Cardiac septum (tissue), 1 donor: Measurements from ENCODE around the gene CYP2C19. TPM values are rescaled to one million over a fixed set of nuclear protein-coding genes. Genes with fewer than 3 reads are reported as not detected.
"Not testable (repeated sequence)": the region's sequence is repeated elsewhere in the genome, so short reads cannot be mapped to it uniquely, and the experiment has no call there.

Source experiments
- DNase-seq: peaks from one replicate; pipeline ENCODE4 v3.0.0-alpha.2; 2020; ENCODE audit warnings: low spot score
- intact Hi-C: fragments of 100-400 bp; cut with DNase I; formaldehyde crosslinking; loops from one replicate; pipeline ENCODE4 v1.14.0; 2022
- total RNA-seq: library from RNA; stranded (reverse); fragmentation: NEBNext Ultra II Directional; extraction: Animal tissue kit (Norgen Biotek cat#: 25700); gene quantifications from one replicate; pipeline ENCODE4 v1.2.1, GENCODE V29; 2021
- donor health status: DM: no; HTN: no; CAD: no.

The CYP2C19 gene
- total RNA-seq, 1 donor from 2014 or later = not detected

DNA sequence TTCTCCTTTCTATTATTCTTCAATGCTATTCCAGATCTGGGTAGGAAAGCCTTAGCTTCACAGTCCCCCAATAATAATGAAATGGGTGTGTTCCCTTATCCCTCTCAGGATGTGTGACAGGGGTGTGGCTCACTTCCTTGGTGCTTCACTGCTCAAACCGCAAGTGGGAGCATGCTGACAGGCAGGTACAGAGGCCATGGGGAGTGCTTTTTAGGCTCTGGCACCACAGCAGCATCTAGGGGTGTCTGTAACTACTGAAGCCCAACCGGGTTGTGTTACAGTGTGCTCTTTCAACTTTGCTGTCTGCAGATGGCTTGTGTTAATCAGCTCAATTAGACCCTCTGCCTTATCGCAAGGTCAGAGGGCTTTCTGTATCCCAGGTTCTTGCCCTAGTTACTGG is 96.6 kb downstream of the CYP2C19 start:
- intact Hi-C loops = no loop called here
- no peak for DNase-seq

DNA sequence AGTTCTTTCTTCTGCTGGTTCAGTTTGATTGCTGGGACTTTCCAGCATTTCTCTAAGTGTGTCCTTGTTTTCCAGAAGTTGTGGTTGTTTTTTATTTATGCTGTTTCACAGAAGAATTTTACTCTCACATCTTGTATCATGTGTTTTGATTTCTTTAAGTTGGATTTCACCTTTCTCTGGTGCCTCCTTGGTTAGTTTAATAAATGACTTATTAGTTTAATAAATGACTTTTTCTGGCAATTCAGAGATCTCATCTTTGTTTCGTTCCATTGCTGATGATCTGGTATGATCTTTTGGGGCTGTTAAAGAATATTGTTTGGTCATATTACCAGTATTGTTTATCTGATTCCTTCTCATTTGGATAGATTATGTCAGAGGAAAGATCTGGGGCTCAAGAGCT is 116.2 kb downstream of the CYP2C19 start:
- intact Hi-C loops = no loop called here
- DNase-seq = no peak

DNA sequence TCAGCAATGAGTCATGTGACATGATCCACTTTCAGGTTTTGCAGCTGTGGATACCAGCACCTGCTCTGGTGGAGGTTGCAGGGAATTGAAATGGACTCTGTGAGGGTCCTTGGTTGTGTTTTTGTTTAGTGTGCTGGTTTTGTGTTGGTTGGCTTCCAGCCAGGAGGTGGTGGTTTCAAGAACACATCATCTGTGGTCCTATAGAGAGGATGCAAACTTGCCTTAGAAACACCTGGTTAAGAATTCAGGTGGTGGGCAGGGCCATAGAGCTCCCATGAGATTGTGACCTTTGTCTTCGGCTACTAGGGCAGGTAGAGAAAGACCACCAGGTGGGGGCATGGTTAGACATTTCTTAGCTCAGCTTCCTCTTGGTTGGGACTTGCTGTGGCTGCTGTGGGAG is 116.7 kb downstream of the CYP2C19 start:
- intact Hi-C loops = no loop called here
- DNase-seq = no peak

DNA sequence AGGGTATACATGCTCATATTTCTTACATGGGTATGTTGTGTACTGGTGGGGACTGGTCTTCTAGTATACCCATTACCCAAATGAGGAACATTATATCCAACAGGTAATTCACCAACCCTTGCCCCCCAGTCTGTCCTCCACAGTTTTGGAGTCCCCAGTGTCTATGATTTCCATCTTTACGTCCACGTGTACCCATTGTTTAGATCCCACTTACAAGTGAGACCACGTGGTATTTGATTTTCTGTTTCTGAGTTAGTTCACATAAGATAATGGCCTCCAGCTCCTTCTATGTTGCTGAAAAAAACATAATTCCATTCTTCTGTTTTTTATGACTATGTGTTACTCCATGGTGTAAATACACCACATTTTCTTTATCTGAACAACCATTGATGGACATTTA is 126.6 kb downstream of the CYP2C19 start:
- intact Hi-C loops = no loop called here
- DNase-seq = no peak

DNA sequence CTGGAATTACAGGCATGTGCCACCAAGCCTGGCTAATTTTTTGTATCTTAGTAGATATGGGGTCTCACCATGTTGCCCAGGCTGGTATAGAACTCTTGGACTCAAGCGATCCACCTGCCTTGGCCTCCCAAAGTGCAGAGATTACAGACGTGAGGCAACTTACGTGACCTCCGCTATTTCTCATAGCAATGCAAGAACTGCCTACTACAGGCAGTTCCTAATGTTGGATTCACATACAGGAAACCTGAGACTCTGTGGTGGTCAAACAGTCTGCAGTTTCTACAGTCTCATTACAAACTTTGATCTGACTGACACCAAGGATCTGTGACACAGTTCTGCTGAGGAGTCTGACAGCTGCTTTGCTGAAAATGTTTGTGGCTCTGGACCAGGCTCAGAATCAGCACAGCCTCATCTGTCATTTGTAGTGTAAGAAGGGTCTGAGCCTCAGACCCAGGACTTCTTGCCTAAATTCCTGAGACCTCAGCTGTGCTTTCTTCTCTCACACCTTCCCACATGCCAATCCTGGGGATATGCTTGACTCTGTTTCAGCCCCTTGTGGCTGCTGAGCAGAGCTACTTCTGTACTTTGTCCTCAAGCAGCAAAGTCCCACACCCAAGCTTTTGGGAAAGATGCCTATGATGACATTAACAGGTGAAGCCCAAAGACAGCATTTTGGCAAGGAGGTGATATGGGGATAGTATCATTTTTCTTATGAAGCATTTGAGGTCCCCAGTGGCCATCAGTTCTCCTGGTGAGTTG is 128.0 kb downstream of the CYP2C19 start:
- intact Hi-C loops = no loop called here
- no peak for DNase-seq

DNA sequence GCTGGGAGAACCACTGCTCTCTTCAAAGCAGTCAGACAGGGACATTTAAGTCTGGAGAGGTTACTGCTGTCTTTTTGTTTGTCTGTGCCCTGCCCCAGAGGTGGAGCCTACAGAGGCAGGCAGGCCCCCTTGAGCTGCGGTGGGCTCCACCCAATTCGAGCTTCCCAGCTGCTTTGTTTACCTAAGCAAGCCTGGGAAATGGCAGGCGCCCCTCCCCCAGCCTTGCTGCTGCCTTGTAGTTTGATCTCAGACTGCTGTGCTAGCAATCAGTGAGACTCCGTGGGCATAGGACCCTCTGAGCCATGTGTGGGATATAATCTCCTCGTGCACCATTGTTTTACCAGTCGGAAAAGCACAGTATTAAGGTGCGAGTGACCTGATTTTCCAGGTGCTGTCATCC is 135.9 kb downstream of the CYP2C19 start:
- intact Hi-C loops, DNase-seq: not testable (repeated sequence)

DNA sequence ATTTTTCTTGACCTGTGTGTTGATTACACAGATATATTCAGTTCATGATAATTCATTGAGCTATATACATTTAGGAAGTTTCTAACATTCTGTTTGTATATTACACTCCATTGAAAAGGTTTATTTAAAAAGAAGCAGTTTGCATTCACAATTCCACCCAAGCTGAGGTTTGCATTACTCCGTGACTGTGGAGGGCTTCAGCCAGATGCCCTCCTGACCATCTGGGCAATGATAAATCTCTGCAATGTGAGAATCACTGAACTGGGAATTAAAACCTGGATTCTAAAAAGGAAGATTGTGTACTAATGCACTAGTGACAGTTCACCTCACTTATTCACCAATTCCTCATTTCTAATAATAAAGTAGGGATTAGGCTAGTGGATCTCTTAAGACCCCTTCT is 139.6 kb downstream of the CYP2C19 start:
- DNase-seq = no peak
- intact Hi-C loops = no loop called here

DNA sequence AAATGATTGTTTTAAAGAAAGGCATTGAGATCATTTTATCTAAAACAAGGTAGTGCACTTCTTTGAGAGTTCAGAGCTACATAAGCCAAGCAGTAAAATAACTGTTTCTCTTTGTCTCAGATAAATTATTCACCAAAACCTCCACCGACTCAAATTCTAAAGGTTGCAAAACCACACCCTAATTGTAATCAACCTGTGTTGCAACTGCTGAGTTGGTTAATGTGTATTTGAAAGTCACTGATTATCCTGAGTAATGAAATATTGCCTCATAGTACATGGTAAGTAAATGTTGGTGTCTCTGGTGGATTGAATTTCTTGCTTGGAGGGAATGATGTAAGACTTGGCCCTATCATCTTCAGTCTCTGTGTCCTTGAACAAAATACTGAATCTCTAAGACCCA is 140.1 kb downstream of the CYP2C19 start:
- intact Hi-C loops = no loop called here
- DNase-seq = no peak

Other genes with a start within 250 kb of the CYP2C19 start
- 0.86 TPM for gene HELLS, start 216.9 kb upstream of the CYP2C19 start, total RNA-seq
- not detected for gene CYP2C18, start 79.0 kb upstream of the CYP2C19 start, total RNA-seq
- gene CYP2C9, start 176.0 kb downstream of the CYP2C19 start, total RNA-seq = not detected